WTC11 (cell line): ENCODE data around the gene CMPK2. TPM values are rescaled to one million over a fixed set of nuclear protein-coding genes. Genes with fewer than 3 reads are reported as not detected.

ENCODE experiments used
- ATAC-seq: fragments of 200-7000 bp; cut with Tn5 transposase; 2 replicates; pipeline ENCODE4 v1.10.0; 2021; ENCODE audit warnings: mild to moderate bottlenecking, moderate library complexity
- CTCF ChIA-PET: fragments of 300-600 bp; sonication (Branson Sonifier 250); formaldehyde crosslinking; loops from one replicate; lab custom pipeline; 2021; ENCODE audit warnings: antibody characterized with exemption; lab: Charles Lee
- POLR2A ChIA-PET: fragments of 350-600 bp; sonication (Branson Sonifier 250); formaldehyde crosslinking; loops from one replicate; lab custom pipeline; 2021; ENCODE audit warnings: antibody characterized with exemption; lab: Charles Lee
- DNase-seq: peaks from one replicate; pipeline ENCODE4 v3.0.0; 2021; ENCODE audit warnings: low spot score
- H3K27ac Mint-ChIP-seq: 2 replicates; pipeline ENCODE4 v1.8.0; 2021; ENCODE audit warnings: mixed read lengths
- H3K27me3 Mint-ChIP-seq: 2 replicates; pipeline ENCODE4 v1.8.0; 2021; ENCODE audit warnings: low read depth, mild to moderate bottlenecking, moderate library complexity, mixed read lengths
- H3K36me3 Mint-ChIP-seq: 2 replicates; pipeline ENCODE4 v1.8.0; 2021; ENCODE audit warnings: mixed read lengths
- H3K4me1 Mint-ChIP-seq: 2 replicates; pipeline ENCODE4 v1.8.0; 2022; ENCODE audit warnings: mixed read lengths
- H3K4me3 Mint-ChIP-seq: 2 replicates; pipeline ENCODE4 v1.8.0; 2021; ENCODE audit warnings: mild to moderate bottlenecking, moderate library complexity, mixed read lengths
- H3K9me3 Mint-ChIP-seq: 2 replicates; pipeline ENCODE4 v1.8.0; 2021; ENCODE audit warnings: mixed read lengths
- ARID4B ChIP-seq: sonication (generic); formaldehyde crosslinking; IDR thresholded peaks from 2 replicates; pipeline ENCODE4 v1.8.0; 2023; ENCODE audit warnings: missing genetic modification reagents, mild to moderate bottlenecking, borderline replicate concordance
- ATF3 ChIP-seq: sonication (generic); formaldehyde crosslinking; conservative IDR thresholded peaks from 2 replicates; pipeline ENCODE4 v1.8.1; 2022; ENCODE audit warnings: mild to moderate bottlenecking, missing genetic modification reagents
- CBFB ChIP-seq: sonication (generic); formaldehyde crosslinking; IDR thresholded peaks from 2 replicates; pipeline ENCODE4 v1.8.1; 2022; ENCODE audit warnings: mild to moderate bottlenecking, low read depth, missing genetic modification reagents
- E2F5 ChIP-seq: sonication (generic); formaldehyde crosslinking; IDR thresholded peaks from 2 replicates; pipeline ENCODE4 v1.8.1; 2022; ENCODE audit warnings: mild to moderate bottlenecking, moderate library complexity, missing genetic modification reagents
- FOXK1 ChIP-seq: sonication (generic); formaldehyde crosslinking; IDR thresholded peaks from 2 replicates; pipeline ENCODE4 v1.8.0; 2022; ENCODE audit warnings: mild to moderate bottlenecking, moderate library complexity, missing genetic modification reagents
- FOXP4 ChIP-seq: sonication (generic); formaldehyde crosslinking; IDR thresholded peaks from 2 replicates; pipeline ENCODE4 v1.8.0; 2022; ENCODE audit warnings: mild to moderate bottlenecking, missing genetic modification reagents
- GABPB1 ChIP-seq: sonication (generic); formaldehyde crosslinking; IDR thresholded peaks from 2 replicates; pipeline ENCODE4 v1.8.1; 2023; ENCODE audit warnings: mild to moderate bottlenecking, missing genetic modification reagents
- HMGA2 ChIP-seq: fragments of 250-450 bp; sonication (Bioruptor Pico); IDR thresholded peaks from 2 replicates; pipeline ENCODE4 v1.4.0; 2021; ENCODE audit warnings: mild to moderate bottlenecking, moderate library complexity
- IRF2 ChIP-seq: sonication (generic); formaldehyde crosslinking; IDR thresholded peaks from 2 replicates; pipeline ENCODE4 v1.8.0; 2022; ENCODE audit warnings: low read depth, missing genetic modification reagents, borderline replicate concordance
- NFYB ChIP-seq: sonication (generic); formaldehyde crosslinking; conservative IDR thresholded peaks from 2 replicates; pipeline ENCODE4 v1.8.0; 2022; ENCODE audit warnings: low read depth, missing genetic modification reagents
- OVOL2 ChIP-seq: fragments of 250-450 bp; sonication (Bioruptor Pico); IDR thresholded peaks from 2 replicates; pipeline ENCODE4 v1.9.0; 2021; ENCODE audit warnings: mild to moderate bottlenecking, borderline replicate concordance
- RORB ChIP-seq: fragments of 250-450 bp; sonication (Bioruptor Pico); IDR thresholded peaks from 2 replicates; pipeline ENCODE4 v1.9.0; 2021; ENCODE audit warnings: mild to moderate bottlenecking
- STAT6 ChIP-seq: sonication (generic); formaldehyde crosslinking; conservative IDR thresholded peaks from 2 replicates; pipeline ENCODE4 v1.8.1; 2023; ENCODE audit warnings: mild to moderate bottlenecking, low read depth, missing genetic modification reagents, moderate library complexity
- USF2 ChIP-seq: sonication (generic); formaldehyde crosslinking; IDR thresholded peaks from 2 replicates; pipeline ENCODE4 v1.8.1; 2023; ENCODE audit warnings: mild to moderate bottlenecking, missing genetic modification reagents, moderate library complexity
- ZNF121 ChIP-seq: sonication (generic); formaldehyde crosslinking; IDR thresholded peaks from 2 replicates; pipeline ENCODE4 v1.8.0; 2023; ENCODE audit warnings: missing genetic modification reagents
- ZNF138 ChIP-seq: sonication (generic); formaldehyde crosslinking; conservative IDR thresholded peaks from 2 replicates; pipeline ENCODE4 v1.8.1; 2022; ENCODE audit warnings: mild to moderate bottlenecking, moderate library complexity, missing genetic modification reagents
- ZNF416 ChIP-seq: fragments of 250-450 bp; sonication (Bioruptor Pico); IDR thresholded peaks from 2 replicates; pipeline ENCODE4 v1.9.0; 2021; ENCODE audit warnings: mild to moderate bottlenecking, inconsistent platforms
- ZNF425 ChIP-seq: fragments of 250-450 bp; sonication (Bioruptor Pico); conservative IDR thresholded peaks from 2 replicates; pipeline ENCODE4 v1.9.0; 2021; ENCODE audit warnings: mild to moderate bottlenecking
- ZNF512 ChIP-seq: sonication (generic); formaldehyde crosslinking; IDR thresholded peaks from 2 replicates; pipeline ENCODE4 v1.8.1; 2022; ENCODE audit warnings: missing genetic modification reagents, borderline replicate concordance
- ZSCAN18 ChIP-seq: fragments of 250-450 bp; sonication (Bioruptor Pico); IDR thresholded peaks from 2 replicates; pipeline ENCODE4 v2.1.2; 2022; ENCODE audit warnings: mild to moderate bottlenecking, moderate library complexity
- total RNA-seq: library from RNA; stranded (reverse); gene quantifications from 3 replicates; pipeline ENCODE4 v1.2.3, GENCODE V29; 2021

CMPK2 gene
- total RNA-seq, 1 experiment from 2014 or later, result 0.13 TPM

GRCh38 chr2:6810961-6811360, 54.7 kb downstream of the CMPK2 start (continued):
- TF ChIP-seq OVOL2 (CRISPR knock-in tag), result no peak
- TF ChIP-seq IRF2 (CRISPR knock-in tag), result no peak
- TF ChIP-seq, all 79 proteins: peak for 0

- Mint-ChIP-seq H3K27me3 (peaks cover 43% of the 10 kb centered on the region), H3K9me3 (peaks cover 86% of the 10 kb centered on the region), H3K36me3 (peaks cover 74% of the 10 kb centered on the region), H3K4me1 (0 out of 2 replicates have a peak, but pooled peaks cover 5% of the 10 kb centered on the region), H3K27ac (no peak overlapping the region), H3K4me3 (no peak overlapping the region)
- DNase-seq (no peak), ATAC-seq (no peak)
- ChIA-PET CTCF (no interaction called here), POLR2A (no interaction called here)
- no peak for TF ChIP-seq USF2
- TF ChIP-seq NFYB (CRISPR knock-in tag), result no peak
- no peak for TF ChIP-seq ZNF416
- TF ChIP-seq ZNF512 (CRISPR knock-in tag), result no peak
- no peak for TF ChIP-seq RORB
- TF ChIP-seq E2F5 (CRISPR knock-in tag), result no peak
- TF ChIP-seq STAT6, result no peak
- TF ChIP-seq ZNF138 (CRISPR knock-in tag), result no peak
- no peak for TF ChIP-seq ZSCAN18 (CRISPR knock-in tag)
- no peak for TF ChIP-seq ZNF121
- no peak for TF ChIP-seq HMGA2 (CRISPR knock-in tag)
- no peak for TF ChIP-seq ARID4B (CRISPR knock-in tag)
- no peak for TF ChIP-seq FOXP4 (CRISPR knock-in tag)
- TF ChIP-seq GABPB1, result no peak
- TF ChIP-seq CBFB, result no peak
- TF ChIP-seq ZNF425 (CRISPR knock-in tag), result no peak
- no peak for TF ChIP-seq ATF3 (CRISPR knock-in tag)
- TF ChIP-seq FOXK1 (CRISPR knock-in tag), result no peak
Observed at GRCh38 chr2:6808426-6808825, 57.3 kb downstream of the CMPK2 start.
